Measurements from ENCODE around the gene CAMK2A.

Gene CAMK2A

DNA sequence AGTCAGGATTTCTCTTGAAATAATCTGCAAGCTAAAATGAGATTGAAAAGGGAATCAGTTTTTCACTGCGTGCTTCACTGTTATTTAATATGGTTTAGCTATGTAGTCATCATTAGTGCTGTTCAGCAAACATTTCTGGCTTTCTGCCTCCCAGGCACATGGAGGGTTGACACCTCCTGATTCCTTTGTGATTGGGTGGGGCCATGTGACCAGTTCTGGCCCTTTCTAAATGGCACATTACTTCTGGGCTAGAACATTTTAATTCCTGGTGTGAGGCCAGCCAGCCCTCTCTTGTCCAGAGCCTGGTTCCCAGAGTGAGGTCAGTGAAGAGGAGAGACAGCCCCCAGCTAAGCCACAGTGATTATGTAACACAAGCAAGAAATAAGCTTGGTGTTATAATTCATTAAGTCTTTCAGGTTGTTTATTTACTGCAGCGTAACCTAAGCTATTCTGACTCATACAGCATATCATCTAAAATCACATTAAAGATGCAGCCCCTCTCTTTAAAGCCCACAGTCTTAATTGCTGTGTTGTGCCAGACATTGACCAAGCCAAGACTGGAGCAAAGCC is 30.6 kb upstream of the CAMK2A start:
- Histone ChIP-seq H3K27me3 (ENCODE audit: control insufficient read depth, low read length) (peaks cover 2% of the 10 kb centered on the region; the same call in 1 of the 2 replicates), H3K9me2 (replicated peaks; ENCODE audit: control insufficient read depth, low read length) (no peaks in the 10 kb centered on the region), H3F3A (ENCODE audit: control insufficient read depth, insufficient read depth) (no peaks in the 10 kb centered on the region), H3K27ac (ENCODE audit: low read depth, low read length) (no peak overlapping the region), H3K4me1 (ENCODE audit: control insufficient read depth, low read length) (no peaks in the 10 kb centered on the region), H3K4me3 (ENCODE audit: low read length) (no peak overlapping the region), H3K4me2 (ENCODE audit: low read length) (no peak overlapping the region), H3K9me3 (ENCODE audit: control insufficient read depth, insufficient read depth, low read length) (no peaks in the 10 kb centered on the region), H4K20me1 (ENCODE audit: control insufficient read depth, insufficient read depth, low read depth, low read length) (no peaks in the 10 kb centered on the region), H3K36me3 (ENCODE audit: control insufficient read depth, low read length) (no peaks in the 10 kb centered on the region), H3K79me2 (ENCODE audit: control insufficient read depth, low read length) (no peaks in the 10 kb centered on the region)
- TF ChIP-seq, protein P1, sequence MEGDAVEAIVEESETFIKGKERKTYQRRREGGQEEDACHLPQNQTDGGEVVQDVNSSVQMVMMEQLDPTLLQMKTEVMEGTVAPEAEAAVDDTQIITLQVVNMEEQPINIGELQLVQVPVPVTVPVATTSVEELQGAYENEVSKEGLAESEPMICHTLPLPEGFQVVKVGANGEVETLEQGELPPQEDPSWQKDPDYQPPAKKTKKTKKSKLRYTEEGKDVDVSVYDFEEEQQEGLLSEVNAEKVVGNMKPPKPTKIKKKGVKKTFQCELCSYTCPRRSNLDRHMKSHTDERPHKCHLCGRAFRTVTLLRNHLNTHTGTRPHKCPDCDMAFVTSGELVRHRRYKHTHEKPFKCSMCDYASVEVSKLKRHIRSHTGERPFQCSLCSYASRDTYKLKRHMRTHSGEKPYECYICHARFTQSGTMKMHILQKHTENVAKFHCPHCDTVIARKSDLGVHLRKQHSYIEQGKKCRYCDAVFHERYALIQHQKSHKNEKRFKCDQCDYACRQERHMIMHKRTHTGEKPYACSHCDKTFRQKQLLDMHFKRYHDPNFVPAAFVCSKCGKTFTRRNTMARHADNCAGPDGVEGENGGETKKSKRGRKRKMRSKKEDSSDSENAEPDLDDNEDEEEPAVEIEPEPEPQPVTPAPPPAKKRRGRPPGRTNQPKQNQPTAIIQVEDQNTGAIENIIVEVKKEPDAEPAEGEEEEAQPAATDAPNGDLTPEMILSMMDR (IDR thresholded peaks at IDR 0.05; ENCODE audit: low read depth, low read length, poor library complexity, severe bottlenecking) = no peak
- TF ChIP-seq EZH2phosphoT487 (IDR thresholded peaks at IDR 0.05; ENCODE audit: borderline replicate concordance, low read length) = no peak

DNA sequence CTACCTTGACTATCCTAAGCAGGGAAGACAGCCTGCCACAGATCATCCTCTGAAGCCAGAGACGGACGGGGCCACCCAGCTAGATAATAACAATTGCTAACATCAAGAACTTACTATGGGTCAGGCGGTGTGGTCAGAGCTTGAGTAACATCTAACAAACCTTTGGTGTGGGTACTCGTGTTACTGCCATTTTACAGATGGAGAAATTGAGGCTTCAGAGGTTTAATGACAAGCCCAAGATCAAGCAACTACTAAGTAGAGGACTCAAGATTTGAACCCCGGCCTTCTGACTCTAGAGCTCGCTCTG is 29.9 kb upstream of the CAMK2A start:
- no peaks in the 10 kb centered on the region for H3K9me2 ChIP-seq (replicated peaks; ENCODE audit: control insufficient read depth, low read length)
- H3K27me3 ChIP-seq (ENCODE audit: control insufficient read depth, low read length) = peaks cover 2% of the 10 kb centered on the region; the same call in 1 of the 2 replicates
- no peaks in the 10 kb centered on the region for H4K20me1 ChIP-seq (ENCODE audit: control insufficient read depth, insufficient read depth, low read depth, low read length)
- H3K4me2 ChIP-seq (ENCODE audit: low read length) = no peak overlapping the region
- no peaks in the 10 kb centered on the region for H3F3A ChIP-seq (ENCODE audit: control insufficient read depth, insufficient read depth)
- no peaks in the 10 kb centered on the region for H3K4me1 ChIP-seq (ENCODE audit: control insufficient read depth, low read length)
- no peaks in the 10 kb centered on the region for H3K9me3 ChIP-seq (ENCODE audit: control insufficient read depth, insufficient read depth, low read length)
- no peaks in the 10 kb centered on the region for H3K36me3 ChIP-seq (ENCODE audit: control insufficient read depth, low read length)
- no peak overlapping the region for H3K4me3 ChIP-seq (ENCODE audit: low read length)
- H3K27ac ChIP-seq (ENCODE audit: low read depth, low read length) = no peak overlapping the region
- TF ChIP-seq, protein P1 (IDR thresholded peaks at IDR 0.05; ENCODE audit: low read depth, low read length, poor library complexity, severe bottlenecking) = no peak
- TF ChIP-seq EZH2phosphoT487 (IDR thresholded peaks at IDR 0.05; ENCODE audit: borderline replicate concordance, low read length) = no peak
- no peaks in the 10 kb centered on the region for H3K79me2 ChIP-seq (ENCODE audit: control insufficient read depth, low read length)

GRCh38 chr5:150318613-150319483 is 29.3 kb upstream of the CAMK2A start:
- H3K36me3 ChIP-seq (ENCODE audit: control insufficient read depth, low read length) = no peaks in the 10 kb centered on the region
- no peaks in the 10 kb centered on the region for H3F3A ChIP-seq (ENCODE audit: control insufficient read depth, insufficient read depth)
- no peak overlapping the region for H3K27ac ChIP-seq (ENCODE audit: low read depth, low read length)
- H4K20me1 ChIP-seq (ENCODE audit: control insufficient read depth, insufficient read depth, low read depth, low read length) = no peaks in the 10 kb centered on the region
- no peaks in the 10 kb centered on the region for H3K79me2 ChIP-seq (ENCODE audit: control insufficient read depth, low read length)
- H3K4me2 ChIP-seq (ENCODE audit: low read length) = no peak overlapping the region
- H3K9me2 ChIP-seq (replicated peaks; ENCODE audit: control insufficient read depth, low read length) = no peaks in the 10 kb centered on the region
- H3K4me1 ChIP-seq (ENCODE audit: control insufficient read depth, low read length) = no peaks in the 10 kb centered on the region
- H3K9me3 ChIP-seq (ENCODE audit: control insufficient read depth, insufficient read depth, low read length) = no peaks in the 10 kb centered on the region
- H3K4me3 ChIP-seq (ENCODE audit: low read length) = no peak overlapping the region
- TF ChIP-seq EZH2phosphoT487 (IDR thresholded peaks at IDR 0.05; ENCODE audit: borderline replicate concordance, low read length) = no peak
- TF ChIP-seq, protein P1 (IDR thresholded peaks at IDR 0.05; ENCODE audit: low read depth, low read length, poor library complexity, severe bottlenecking) = no peak
- H3K27me3 ChIP-seq (ENCODE audit: control insufficient read depth, low read length) = peaks cover 6% of the 10 kb centered on the region
